Stimulated activated CD4-positive, alpha-beta T cell treated with anti-CD3 and anti-CD28 coated beads, Interleukin-12 subunit alpha, Interleukin-12 subunit beta, amount 100 ng/mL, for 48 hours (primary cell): ENCODE measurements around the gene GAL3ST3.
A peak's percentile ranks its signal among the peaks of the same experiment; 100 is the strongest.
"Not testable (repeated sequence)": the region's sequence is repeated elsewhere in the genome, so short reads cannot be mapped to it uniquely, and the experiment has no call there.

Source experiments
- DNase-seq, 3 donors: peaks; one replicate each; pipeline ENCODE4 v3.0.0-alpha.2; 2020; ENCODE audit warnings: low read depth in 2 of 3, low spot score in 1 of 3

GAL3ST3 gene

DNA sequence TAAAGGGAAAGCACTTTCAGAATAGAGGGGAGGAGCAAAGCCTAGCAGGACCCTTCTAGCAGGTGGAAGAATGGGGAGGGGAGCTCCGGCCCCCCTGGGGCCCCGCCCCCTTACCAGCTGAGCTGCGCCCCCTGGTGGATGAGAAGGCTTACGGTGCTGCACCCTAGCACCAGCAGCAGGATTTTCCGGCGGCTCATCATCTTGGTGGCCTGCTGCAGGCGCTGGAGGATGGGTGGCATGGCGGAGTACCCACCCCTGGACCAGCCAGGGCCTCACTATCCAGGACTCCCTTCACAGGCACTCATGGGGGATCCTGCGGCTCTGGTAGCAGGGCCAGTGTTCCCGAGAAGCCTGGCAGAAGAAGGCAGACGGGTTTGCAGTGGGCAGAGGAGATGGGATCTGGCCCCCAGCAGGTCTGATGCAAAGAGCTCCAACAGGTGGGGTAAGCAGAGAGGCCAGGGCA, 3.8 kb downstream of the GAL3ST3 start:
- peak; percentile 67 to 87 (median 77) for DNase-seq

DNA sequence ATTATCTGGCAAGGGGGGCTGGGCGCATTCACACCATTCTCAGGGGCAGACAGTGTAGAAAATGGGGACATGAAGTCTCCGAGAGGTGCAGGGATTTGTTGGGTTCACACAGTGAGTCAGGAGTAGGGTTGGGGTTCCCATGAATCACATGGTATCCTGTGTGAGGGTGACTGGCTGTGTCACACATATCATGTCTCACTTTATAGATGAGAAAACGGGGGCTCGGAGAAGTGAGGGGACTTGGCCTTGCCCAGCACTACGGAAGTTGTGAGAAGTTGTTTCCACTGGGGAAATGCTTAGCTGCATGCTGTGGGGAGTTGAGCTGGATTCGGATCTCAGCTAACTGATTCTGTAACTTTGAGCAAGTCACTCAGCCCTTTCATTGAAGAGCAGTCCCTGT, 4.2 kb downstream of the GAL3ST3 start:
- DNase-seq: no peak

DNA sequence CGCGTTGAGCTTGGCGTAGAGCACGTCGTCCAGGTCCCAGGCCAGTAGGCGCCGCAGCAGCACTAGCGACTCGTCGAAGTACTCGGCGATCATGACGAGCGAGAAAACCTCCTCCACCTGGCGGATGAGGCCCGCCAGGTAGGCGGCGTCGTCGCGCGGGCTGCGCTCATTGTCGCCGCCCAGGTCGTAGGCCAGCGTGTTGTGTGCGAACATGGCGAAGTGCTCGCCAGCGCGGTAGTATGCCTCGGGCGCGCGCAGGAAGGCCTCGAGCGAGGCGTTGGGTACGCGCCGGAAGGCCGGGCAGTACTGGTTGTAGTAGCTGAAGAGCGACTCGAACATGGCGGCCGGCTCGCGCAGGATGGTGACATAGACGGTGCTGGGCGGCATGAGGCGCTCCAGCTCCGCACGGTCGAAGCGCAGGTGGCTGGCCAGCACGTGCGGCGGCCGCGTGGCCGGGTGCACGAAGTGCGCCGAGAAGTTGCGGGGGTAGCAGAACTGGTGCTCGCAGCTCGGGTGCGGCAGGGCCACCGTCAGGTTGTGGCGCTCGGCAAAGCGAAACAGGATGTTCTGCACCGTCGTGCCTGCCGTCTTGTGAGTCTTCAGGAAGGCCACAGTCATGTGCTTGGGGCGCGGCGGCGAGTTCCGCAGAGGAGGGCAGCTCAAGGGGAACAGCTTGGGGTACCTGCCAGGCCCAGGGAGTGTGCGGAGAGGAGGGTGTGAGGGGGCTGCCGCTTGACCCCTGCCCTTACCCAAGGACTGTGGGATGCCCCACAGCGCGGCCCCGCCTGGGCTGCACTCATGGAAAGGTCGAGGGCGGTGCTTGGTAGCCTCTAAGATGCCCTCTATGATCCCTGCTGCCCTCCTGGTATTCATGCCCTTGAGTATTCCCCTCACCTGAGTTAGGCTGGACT, 5.7 kb downstream of the GAL3ST3 start:
- DNase-seq: no peak

DNA sequence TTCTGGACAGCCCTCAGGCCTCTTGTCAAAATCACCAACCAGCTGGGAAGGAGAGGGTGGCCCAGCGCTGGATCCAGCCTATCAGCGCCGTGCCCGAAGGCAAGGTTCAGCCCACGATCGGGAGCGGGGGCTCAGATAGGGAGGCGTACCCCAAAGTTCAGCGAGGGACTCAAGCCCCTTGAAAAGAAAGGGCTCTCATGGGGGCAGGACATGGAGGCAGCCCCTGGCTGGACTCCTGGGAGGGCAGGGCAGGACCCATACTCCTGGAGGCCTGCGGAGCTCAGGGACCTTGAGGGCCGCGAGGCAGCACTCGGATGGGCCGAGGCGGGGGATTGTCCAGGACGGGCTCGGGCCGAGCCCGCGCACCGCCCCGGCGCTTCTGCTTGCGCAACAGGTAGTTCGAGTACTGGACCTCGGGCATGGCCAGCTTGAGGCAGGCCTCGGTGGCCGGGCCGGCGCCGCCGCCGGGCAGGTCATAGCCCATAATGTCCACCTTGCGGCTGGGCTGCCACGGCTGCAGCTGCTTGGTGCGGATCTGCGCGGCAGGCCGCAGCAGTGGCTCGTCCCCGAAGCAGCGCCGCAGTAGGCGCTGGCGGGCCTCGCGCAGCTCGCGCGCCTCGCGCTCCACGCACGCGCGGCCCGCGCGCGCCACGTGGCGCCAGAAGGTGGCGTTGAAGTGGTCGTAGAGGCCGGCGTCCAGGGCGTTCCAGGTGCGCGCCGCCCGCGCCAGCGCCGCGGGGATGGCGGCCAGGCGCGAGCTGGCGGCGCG, 6.5 kb downstream of the GAL3ST3 start:
- DNase-seq: no peak

DNA sequence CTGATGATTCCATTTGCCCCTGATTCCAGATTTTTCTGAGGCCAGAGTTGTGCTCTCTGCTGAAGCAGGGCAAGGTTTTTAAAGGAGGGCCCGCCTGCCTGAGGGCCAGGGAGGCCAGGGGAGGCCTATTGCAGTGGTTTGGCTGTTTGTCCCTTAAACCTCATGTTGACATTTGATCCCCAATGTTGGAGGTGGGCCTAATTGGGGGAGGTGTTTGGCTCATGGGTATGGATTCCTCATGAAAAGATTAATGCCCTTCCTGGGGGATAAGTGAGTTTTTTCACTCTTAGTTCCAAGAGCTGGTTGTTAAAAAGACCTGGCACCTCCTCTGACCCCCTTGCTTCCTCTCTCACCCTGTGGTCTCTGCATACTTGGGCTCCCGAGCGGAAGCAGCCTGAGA, 9.2 kb downstream of the GAL3ST3 start:
- no peak for DNase-seq

DNA sequence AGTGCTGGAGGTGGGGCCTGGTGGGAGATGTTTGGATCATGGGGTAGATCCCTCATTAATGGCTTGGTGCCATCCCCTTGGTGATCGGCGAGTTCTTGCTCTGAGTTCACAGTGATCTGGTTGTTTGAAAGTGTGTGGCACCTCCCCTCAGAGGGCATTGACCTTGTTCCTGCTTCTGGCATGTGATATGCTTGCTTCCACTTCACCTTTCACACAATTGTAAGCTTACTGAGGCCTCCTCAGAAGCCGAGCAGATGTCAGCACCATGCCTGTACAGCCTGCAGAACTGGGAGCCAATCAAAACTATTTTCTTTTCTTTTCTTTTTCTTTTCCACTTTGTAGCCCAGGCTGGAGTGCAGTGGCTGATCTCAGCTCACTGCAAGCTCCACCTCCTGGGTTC, 11.6 kb downstream of the GAL3ST3 start:
- no peak for DNase-seq

DNA sequence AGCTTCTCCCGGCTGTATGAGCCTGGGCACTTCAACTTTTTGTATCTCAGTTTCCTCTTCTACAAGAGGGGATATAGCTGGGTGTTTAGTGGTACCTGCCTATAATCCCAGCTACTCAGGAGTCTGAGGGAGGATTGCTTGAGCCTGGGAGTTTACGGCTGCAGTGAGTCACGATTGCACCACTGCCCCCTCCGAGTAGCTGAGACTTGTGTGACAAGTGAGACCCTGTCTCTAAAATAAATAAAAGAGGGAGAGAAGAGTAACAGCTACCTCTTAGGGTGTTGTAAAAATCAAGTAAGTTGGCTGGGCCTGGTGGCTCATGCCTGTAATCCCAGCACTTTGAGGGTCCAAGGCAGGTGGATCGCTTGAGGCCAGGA, 12.6 kb downstream of the GAL3ST3 start:
- no peak for DNase-seq

DNA sequence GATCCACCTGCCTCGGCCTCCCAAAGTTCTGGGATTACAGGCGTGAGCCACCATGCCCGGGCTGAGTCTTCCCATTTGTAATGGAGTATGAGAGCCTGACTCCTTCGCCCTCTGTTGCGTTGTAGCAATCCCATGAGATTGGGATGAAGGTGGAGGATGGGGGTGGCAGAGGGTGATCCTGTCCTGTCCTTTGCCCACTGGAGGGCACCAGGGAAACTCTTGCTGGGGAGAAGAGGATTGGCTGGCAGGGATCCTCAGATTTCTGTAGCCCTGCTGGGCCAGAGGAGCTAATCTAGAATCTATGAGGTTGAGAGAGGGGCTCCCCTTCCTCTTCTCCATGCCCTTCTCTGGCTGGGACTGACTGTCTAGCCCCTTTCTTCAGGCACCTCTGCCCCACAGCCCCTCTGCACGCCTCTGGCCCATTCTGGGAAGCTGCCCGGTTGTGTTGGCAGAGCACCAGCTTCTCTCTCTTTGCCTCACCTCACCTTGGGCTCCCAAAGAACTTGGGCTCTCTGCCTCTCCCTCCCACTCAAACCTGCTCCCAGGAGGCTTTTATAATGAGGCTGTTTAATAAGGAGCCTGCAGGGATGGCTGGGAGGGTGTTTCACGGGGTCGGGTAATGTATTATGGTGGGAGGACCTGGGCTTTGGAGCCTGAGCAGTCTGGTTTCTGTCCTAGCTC, 13.2 kb downstream of the GAL3ST3 start:
- no peak for DNase-seq

DNA sequence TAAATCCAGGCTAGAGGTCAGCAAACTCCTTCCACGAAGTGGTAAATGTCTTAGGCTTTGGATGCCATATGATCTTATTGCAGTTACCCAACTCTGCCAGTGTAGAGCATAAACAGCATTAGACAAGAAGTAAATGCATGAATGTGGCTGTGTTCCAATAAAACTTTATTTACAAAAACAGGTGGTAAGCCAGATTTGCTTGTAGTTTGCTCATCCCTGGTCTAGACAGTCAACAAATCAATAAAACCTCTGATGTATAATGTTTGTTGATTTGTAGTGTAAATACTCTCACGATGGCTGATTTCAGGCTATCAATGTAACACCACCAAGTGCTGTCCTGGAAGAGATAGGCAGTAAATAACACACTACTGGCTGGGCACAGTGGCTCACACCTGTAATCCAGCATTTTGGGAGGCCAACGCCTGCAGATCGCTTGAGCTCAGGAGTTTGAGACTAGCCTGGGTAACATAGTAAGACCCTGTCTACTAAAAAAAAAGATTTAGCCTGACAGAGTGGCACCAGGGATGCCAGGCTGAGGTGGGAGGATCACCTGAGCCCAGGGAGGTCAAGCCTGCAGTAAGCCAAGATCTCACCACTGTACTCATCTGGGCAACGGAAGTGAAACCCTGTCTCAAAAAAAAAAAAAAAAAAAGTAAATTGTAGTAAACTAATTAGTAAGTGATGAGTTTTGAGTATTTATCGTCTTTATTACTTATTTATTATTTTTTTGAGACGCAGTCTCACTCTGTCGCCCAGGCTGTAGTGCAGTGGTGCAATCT, 15.8 kb downstream of the GAL3ST3 start:
- no peak for DNase-seq

DNA sequence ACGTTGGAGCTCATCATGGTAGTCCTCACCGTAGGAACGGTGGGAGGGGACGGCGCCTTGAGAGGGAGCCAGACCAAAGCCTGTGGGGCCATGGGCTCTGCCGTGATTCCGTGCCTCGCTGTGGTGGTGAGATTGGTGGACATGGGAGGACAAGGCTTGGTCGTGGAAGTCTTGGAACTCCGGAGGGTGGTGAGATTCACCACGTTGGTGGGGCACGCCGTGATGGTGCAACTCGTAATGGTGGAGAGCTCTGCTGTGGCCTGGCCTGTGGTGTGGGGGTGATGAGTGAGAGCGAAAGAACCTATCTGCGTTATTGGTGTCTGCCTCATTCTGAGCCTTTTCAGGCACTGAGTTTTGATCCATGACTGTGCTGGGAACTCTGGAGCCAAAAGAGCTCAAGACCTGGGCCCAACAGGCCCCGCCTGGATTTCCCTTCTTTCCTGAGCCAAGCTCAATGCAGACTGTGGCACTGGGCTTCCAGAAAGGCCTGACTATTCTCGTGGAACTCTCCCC, 22.9 kb downstream of the GAL3ST3 start, which contains the start of gene CATSPER1:
Gene CATSPER1 (minus strand): TSS at position 463 of the 513 bp plus-strand sequence. CDS start 100 bp downstream, at position 363.
- no peak for DNase-seq

DNA sequence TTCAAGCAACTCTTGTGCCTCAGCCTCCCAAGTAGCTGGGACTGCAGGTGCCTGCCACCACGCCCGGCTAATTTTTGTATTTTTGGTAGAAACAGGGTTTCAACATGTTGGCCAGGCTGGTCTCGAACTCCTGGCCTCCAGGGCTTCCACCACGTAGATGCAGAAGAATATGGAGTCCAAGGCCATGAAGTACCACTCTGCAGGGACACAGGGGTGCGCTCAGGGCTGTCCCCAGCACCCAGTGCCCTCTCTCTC, 25.8 kb downstream of the GAL3ST3 start:
- DNase-seq: not testable (repeated sequence)

DNA sequence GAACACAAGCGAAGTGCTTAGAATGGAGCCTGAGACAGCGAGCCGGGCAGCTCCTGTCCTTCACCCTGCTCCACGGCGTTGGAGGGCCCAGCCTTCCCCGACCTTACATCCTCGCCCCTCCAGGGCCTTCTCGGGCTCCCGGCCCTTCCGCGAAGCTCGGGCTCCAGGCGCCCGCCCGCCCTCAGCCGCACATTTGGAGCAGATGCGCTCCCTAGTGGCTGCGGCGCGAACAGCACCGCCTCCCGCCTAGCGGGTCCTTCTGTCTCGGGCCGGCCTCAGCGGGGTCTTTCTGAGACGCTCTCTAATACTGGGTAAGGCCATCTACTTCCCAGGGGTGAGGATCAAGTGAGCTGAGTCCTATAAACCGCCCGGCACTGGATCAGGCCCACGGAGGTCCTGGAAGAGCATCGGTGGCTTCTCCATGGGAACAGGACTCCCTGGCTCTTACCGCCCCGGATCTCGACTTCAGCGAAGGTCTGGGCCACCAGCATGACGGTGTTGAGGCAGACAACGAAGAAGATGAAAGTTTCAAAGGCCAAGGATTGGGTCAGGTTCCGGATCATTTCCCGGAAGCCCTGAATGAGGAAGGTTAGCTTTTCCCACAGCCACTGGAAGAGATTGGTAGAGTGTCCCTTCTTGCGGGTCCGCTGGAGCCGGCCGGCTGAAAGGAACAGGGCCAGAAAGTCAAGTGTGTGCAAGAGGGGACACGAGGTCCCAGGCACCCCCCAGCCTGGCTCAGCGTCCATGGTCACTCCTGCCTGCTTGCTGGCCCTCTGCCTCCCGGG, 26.4 kb downstream of the GAL3ST3 start:
- peak; percentile 61 to 85 (median 72) for DNase-seq

DNA sequence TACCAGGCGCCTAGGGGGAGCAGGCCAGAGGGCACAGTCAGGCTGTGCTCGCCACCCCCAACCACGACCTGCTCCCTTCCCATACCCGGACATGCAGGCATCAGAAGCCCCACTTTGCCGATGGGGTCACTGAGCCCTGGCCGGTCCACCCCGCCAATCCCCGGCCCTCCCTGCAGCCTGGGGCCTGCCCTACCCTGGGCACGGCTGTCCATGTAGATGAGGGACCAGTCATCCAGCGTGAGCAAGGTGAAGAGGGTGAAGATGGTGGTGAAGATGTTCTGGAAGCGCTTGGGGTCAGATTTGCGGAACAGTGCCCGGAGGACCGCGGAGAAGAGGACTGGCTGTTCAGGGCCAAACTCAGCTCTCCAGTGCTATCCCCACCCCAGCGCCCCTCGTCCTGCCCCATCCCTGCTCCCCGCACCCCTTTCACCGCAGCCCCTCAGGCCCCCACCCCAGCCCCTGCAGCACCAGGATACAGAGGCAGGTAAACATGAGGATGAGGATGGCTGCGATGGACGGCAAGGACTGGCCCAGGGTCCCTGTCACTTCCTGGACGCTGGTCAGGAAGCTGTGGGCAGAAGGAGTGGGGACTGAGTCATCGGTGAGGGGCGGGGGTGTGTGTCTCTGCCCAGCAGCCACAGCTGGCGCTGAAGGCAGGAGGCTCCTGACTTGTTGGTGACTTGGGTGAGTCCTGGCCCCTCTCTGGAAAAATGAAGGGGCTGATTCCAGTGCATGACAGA, 28.2 kb downstream of the GAL3ST3 start:
- DNase-seq: no peak

DNA sequence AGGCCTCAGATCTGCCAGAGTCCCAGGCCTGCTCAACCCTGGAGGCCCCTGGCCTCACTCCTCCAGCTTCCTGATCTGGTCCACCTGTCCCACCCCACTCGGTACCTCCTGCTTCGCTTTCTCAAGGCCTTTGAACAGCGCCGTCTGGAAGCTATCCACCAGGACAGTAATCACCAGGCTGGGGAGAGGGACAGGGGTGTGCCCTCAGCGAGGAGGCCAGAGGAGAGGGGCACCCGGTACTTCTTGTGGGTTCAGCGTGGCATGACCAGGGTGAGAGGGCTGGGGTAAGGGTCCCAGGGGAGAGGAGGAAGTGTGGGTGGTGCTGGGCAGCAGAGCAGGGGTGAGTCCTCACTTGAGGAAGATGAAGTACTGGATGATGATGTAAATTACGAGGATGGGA, 28.7 kb downstream of the GAL3ST3 start:
- DNase-seq: no peak

DNA sequence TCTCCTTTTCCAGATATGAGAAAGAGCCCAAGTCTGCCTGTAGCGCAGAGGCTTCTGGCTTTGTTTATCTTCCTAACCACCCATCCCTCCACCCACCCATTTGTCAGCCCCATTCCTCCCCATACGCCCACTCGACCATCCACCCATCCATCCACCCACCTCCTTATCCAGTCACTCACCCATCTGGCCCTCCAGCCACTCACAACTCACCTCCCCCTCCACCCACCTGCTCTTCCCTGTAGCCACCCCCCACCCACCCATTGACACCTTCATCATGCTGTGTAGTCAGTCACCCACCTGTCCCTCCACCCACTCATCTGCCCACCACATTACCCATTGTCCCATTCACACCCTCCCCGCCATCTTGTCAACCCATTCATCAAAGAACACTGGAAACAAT, 31.6 kb downstream of the GAL3ST3 start:
- DNase-seq: no peak

DNA sequence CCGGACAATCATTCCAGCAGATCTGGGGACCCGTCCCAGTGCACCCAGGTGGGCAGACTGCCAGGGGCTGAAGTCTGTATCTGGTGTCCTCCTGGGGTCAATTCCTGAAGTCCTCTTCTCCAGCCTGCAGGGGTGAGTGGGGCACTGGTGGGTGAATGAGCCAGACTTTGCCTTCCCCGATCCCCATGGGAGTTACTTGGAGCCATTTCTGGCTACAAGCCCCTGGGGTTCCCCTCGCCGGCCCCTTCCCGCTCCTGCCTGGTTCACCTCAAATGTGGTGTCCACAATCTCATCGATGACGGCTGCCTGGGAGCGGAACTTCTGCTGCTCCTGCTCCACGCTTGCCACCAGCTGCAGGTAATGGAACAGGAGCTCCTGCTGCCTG, 32.2 kb downstream of the GAL3ST3 start:
- no peak for DNase-seq

DNA sequence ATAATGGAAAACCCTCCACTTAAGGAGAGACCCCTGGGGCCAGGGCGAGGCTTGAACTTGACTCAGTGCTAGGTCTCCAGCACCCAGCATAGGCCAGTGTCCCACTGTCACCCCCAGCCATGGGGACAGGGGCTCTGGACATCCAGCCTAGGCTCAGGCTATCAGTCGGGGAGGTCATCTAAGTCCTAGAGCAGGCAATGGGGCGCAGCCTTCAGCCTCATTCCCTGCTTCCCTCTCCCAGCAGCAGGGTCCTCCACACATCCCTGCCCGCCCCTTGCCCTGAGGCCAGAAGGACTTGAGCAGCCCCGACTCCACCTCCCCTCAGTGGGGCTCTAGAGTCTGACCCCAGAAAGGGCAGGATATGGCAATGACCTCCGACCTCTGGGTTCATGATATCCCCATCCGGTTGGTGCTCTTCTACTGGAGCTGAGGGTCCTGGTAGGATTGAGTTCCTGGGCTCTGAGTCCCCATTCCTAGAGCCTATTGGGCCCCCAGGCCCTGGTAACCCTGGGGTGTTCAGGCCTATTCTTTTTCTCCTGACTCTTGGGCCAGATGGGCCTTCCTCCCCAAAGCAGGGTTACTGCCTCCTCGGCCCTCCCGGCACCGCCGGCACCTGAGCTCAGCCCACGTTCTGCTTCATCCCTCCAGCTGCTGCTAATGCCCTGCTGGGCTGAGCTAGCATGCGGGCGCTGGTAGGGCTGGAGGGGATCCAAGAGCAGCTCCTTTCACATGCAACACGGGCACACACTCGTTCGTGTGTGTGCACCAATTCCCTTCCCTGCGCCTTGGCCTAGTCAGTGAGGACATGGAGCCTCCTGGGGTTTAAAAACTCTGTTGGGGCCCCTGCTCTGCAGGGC, 32.8 kb downstream of the GAL3ST3 start:
- DNase-seq: no peak

DNA sequence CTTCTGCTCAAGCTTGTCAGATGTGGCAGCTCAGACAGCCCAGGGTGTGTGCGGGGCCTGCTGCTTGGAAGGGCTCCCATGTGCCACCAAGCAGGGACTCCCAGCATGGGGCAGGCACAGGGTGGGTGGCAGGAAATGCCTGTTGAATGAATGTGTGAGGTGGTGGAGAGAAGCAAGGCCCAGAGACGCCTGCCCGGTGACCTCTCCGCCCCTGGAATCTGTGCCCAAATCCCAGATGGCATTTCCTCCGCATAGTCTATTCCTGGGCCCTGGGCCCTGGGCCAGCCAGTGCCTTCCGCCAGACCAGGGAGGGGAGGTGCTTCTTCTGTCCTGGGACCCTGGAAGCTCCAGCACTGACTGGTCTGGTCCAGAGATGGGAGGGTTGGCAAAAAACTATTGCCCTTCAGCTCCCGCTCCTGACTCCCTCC, 33.5 kb downstream of the GAL3ST3 start:
- no peak for DNase-seq
